LNCAP (cell line): ENCODE data around the gene PTPRO.

ENCODE experiments used
- TF ChIP-seq, protein P1 (sequence below): fragments of 450-650 bp; IDR thresholded peaks from 2 replicates; pipeline ENCODE4 v1.5.1; 2017; ENCODE audit warnings: mild to moderate bottlenecking

PTPRO gene

GRCh38 chr12:15592934-15593333, 270.6 kb downstream of the PTPRO start:
- TF ChIP-seq, protein P1, sequence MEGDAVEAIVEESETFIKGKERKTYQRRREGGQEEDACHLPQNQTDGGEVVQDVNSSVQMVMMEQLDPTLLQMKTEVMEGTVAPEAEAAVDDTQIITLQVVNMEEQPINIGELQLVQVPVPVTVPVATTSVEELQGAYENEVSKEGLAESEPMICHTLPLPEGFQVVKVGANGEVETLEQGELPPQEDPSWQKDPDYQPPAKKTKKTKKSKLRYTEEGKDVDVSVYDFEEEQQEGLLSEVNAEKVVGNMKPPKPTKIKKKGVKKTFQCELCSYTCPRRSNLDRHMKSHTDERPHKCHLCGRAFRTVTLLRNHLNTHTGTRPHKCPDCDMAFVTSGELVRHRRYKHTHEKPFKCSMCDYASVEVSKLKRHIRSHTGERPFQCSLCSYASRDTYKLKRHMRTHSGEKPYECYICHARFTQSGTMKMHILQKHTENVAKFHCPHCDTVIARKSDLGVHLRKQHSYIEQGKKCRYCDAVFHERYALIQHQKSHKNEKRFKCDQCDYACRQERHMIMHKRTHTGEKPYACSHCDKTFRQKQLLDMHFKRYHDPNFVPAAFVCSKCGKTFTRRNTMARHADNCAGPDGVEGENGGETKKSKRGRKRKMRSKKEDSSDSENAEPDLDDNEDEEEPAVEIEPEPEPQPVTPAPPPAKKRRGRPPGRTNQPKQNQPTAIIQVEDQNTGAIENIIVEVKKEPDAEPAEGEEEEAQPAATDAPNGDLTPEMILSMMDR, result no peak

GRCh38 chr12:15596174-15596573, 273.9 kb downstream of the PTPRO start:
- TF ChIP-seq, protein P1, result no peak

- TF ChIP-seq, protein P1, result no peak
Observed at GRCh38 chr12:15597125-15597830, 275.0 kb downstream of the PTPRO start.

GRCh38 chr12:15599266-15600037, 277.1 kb downstream of the PTPRO start:
- TF ChIP-seq, protein P1, result no peak

DNA sequence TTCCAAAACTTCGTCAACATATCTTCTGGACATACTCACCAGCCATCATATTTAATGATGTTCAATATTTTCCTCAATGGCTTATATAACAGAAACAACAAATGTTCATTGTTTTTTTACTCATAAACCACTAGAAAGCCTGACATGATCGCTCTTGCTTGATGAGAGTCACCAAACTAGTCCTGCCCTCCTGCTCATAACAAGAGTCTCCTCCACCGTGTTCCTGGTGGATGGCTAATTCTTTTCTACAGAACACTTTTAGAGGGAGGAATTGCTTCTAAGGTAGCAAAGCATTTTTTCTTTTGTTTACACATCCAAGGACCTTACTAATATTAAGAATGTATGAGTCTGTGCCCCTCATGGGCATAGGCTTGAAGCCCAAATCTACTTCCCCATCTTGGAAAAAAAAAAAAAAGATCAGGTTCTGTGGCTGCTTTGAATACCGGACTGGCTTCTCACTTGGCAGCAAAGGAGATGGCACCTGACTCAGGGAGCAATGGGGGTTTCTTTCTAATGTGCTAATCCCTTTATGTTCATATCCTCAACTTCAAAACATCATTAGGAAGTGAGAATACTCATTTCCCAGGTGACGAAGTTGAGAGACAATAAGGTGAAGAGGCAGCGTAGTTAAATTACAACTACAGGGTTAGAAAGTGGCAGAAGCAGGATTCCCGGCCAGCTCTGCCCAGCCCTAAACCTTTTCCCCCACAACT, 278.1 kb downstream of the PTPRO start:
- TF ChIP-seq, protein P1, result no peak

GRCh38 chr12:15601210-15601800, 279.0 kb downstream of the PTPRO start:
- TF ChIP-seq, protein P1, result no peak

DNA sequence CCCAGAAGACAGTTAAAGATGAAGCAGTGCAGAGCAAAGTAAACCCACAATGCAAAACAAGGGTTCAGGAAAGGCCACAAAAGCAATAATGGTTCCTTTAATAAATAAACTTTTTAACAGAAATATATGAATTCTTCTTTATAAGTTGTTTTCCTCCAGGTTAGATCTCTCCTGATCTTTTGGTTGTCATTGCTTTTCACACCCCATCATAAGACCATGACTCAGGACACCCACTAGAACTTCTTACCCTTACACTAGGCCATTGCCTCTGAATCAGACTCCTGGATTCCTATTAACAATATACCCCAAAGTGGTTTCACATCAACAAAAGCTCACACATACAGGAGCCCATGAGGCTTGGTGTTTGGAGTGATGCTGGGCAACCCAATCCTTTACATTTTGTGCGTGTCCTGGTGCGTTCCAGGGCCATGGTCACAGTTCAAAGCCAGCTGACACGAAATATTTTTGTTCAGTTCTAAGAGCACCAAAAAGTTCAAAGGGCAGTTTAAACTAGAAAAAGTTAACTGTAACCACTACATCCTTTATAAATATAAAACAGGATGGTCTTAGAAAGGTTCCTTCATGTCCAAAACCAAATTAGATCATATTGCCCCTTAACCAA, 279.9 kb downstream of the PTPRO start:
- TF ChIP-seq, protein P1, result no peak
